SH-SY5Y (cell line): ENCODE measurements around the gene DUT.

Experiments used
- GATA2 ChIP-seq: IDR thresholded peaks from 2 replicates; pipeline ENCODE4 v1.6.1; 2011; ENCODE audit warnings: mild to moderate bottlenecking, low read depth, low read length
- GATA3 ChIP-seq: IDR thresholded peaks from 2 replicates; pipeline ENCODE4 v1.6.1; 2011; ENCODE audit warnings: low read depth, mild to moderate bottlenecking, low read length, moderate library complexity

The DUT gene

GRCh38 chr15:48315041-48315440, 16.2 kb upstream of the DUT start:
- TF ChIP-seq GATA3 (no peak), GATA2 (no peak)

- no peak for TF ChIP-seq GATA3
- no peak for TF ChIP-seq GATA2
Observed at GRCh38 chr15:48317221-48317620, 14.0 kb upstream of the DUT start.

GRCh38 chr15:48318131-48318530, 13.1 kb upstream of the DUT start:
- TF ChIP-seq GATA3 (no peak), GATA2 (no peak)

- TF ChIP-seq GATA3 = no peak
- no peak for TF ChIP-seq GATA2
Observed at GRCh38 chr15:48323294-48323693, 7.9 kb upstream of the DUT start.

GRCh38 chr15:48324949-48325348, 6.3 kb upstream of the DUT start:
- TF ChIP-seq GATA3 = no peak
- no peak for TF ChIP-seq GATA2

- TF ChIP-seq GATA3 (no peak), GATA2 (no peak)
Observed at GRCh38 chr15:48325400-48325799, 5.8 kb upstream of the DUT start.

- TF ChIP-seq GATA3 = no peak
- TF ChIP-seq GATA2 = no peak
Observed at GRCh38 chr15:48330105-48330785, 984 bp upstream of the DUT start.

- TF ChIP-seq GATA3 = no peak
- TF ChIP-seq GATA2 = no peak
Observed at GRCh38 chr15:48331796-48332641, 790 bp downstream of the DUT start.

GRCh38 chr15:48332642-48333034, 1.4 kb downstream of the DUT start:
- TF ChIP-seq GATA2 = no peak
- no peak for TF ChIP-seq GATA3

GRCh38 chr15:48333540-48333939, 2.3 kb downstream of the DUT start:
- TF ChIP-seq GATA2 (no peak), GATA3 (no peak)

- TF ChIP-seq GATA2 (no peak), GATA3 (no peak)
Observed at GRCh38 chr15:48334260-48334659, 3.0 kb downstream of the DUT start.

- TF ChIP-seq GATA2 (no peak), GATA3 (no peak)
Observed at GRCh38 chr15:48336940-48337339, 5.7 kb downstream of the DUT start.

- TF ChIP-seq GATA2 = no peak
- no peak for TF ChIP-seq GATA3
Observed at GRCh38 chr15:48337607-48338006, 6.4 kb downstream of the DUT start.

GRCh38 chr15:48340111-48340510, 8.9 kb downstream of the DUT start:
- TF ChIP-seq GATA3 (no peak), GATA2 (no peak)

GRCh38 chr15:48343865-48344264, 12.6 kb downstream of the DUT start:
- TF ChIP-seq GATA3 (no peak), GATA2 (no peak)
